Vagina (tissue), 2 donors: ENCODE results near the gene HOXB5.

Experiments
- POLR2A ChIP-seq, 2 donors: fragments of 450-650 bp; IDR thresholded peaks; one replicate each; pipeline ENCODE4 v1.6.1; 2017; ENCODE audit warnings: antibody characterized with exemption in 2 of 2, mild to moderate bottlenecking in 2 of 2, moderate library complexity in 2 of 2
- POLR2AphosphoS5 ChIP-seq, 2 donors: sonication (generic); formaldehyde crosslinking; IDR thresholded peaks; one replicate each; pipeline ENCODE4 v1.9.0; 2017; ENCODE audit warnings: antibody characterized with exemption in 2 of 2, mild to moderate bottlenecking in 2 of 2, low read depth in 1 of 2; ENCODE audit not compliant: insufficient read depth in 1 of 2
- TF ChIP-seq, protein P1 (sequence below), 3 experiments: fragments of 450-650 bp in 2 of 3; fragments of 200-600 bp in 1 of 3; sonication (generic) in 1 of 3; IDR thresholded peaks; one replicate each; pipeline ENCODE4 v1.5.1; 2017 to 2019; ENCODE audit warnings: antibody characterized with exemption in 3 of 3, mild to moderate bottlenecking in 2 of 3, moderate library complexity in 2 of 3

- TF ChIP-seq, protein P1, sequence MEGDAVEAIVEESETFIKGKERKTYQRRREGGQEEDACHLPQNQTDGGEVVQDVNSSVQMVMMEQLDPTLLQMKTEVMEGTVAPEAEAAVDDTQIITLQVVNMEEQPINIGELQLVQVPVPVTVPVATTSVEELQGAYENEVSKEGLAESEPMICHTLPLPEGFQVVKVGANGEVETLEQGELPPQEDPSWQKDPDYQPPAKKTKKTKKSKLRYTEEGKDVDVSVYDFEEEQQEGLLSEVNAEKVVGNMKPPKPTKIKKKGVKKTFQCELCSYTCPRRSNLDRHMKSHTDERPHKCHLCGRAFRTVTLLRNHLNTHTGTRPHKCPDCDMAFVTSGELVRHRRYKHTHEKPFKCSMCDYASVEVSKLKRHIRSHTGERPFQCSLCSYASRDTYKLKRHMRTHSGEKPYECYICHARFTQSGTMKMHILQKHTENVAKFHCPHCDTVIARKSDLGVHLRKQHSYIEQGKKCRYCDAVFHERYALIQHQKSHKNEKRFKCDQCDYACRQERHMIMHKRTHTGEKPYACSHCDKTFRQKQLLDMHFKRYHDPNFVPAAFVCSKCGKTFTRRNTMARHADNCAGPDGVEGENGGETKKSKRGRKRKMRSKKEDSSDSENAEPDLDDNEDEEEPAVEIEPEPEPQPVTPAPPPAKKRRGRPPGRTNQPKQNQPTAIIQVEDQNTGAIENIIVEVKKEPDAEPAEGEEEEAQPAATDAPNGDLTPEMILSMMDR (IDR thresholded peaks at IDR 0.05): no peak
- TF ChIP-seq POLR2A (IDR thresholded peaks at IDR 0.05) (no peak), POLR2AphosphoS5 (IDR thresholded peaks at IDR 0.05; ENCODE audit: insufficient read depth in 1 of 2, low read depth in 1 of 2) (no peak)
These were observed 38.4 kb upstream of the HOXB5 start for GRCh38 chr17:48631693-48632578.
